ENCODE results near the gene ZNF785. TPM values are rescaled to one million over a fixed set of nuclear protein-coding genes. Genes with fewer than 3 reads are reported as not detected.

The ZNF785 gene
- total and polyA plus RNA-seq, 7 donors, result 1.3 to 5.4 (median 3.4) TPM

GRCh38 chr16:30555315-30556124 lies 30.0 kb downstream of the ZNF785 start:
- Histone ChIP-seq H3K36me3 (ENCODE audit: insufficient read depth in 1 of 2, low read depth in 1 of 2) (peaks cover 0 to 30% of the 10 kb centered on the region in 2 donors), H3K4me3 (no peak overlapping the region), H3K27ac (peak overlapping the region; percentile 97), H3K4me1 (peaks cover 31% of the 10 kb centered on the region), H3K27me3 (ENCODE audit: insufficient read depth in 3 of 3, low read length in 2 of 3) (no peaks in the 10 kb centered on the region), H3K9me3 (no peaks in the 10 kb centered on the region)
- ATAC-seq, result no peak
- WGBS, 3 donors, result 92% methylated on average over 67 to 69 of the region's 69 CpGs
- TF ChIP-seq CTCF (IDR thresholded peaks at IDR 0.05), result no peak
- DNase-seq, result peak in 1 of 2 donors; percentile 49
- intact Hi-C loops (cut with DNase I), result no loop called here

GRCh38 chr16:30554557-30555314 lies 30.8 kb downstream of the ZNF785 start:
- Histone ChIP-seq H3K27me3 (ENCODE audit: insufficient read depth in 3 of 3, low read length in 2 of 3) (no peaks in the 10 kb centered on the region), H3K36me3 (ENCODE audit: insufficient read depth in 1 of 2, low read depth in 1 of 2) (peaks cover 0 to 30% of the 10 kb centered on the region in 2 donors), H3K4me3 (no peak overlapping the region), H3K27ac (peak overlapping the region; percentile 97), H3K4me1 (peaks cover 31% of the 10 kb centered on the region), H3K9me3 (no peaks in the 10 kb centered on the region)
- DNase-seq, result no peak
- intact Hi-C loops (cut with DNase I), result no loop called here
- no peak for ATAC-seq
- TF ChIP-seq CTCF (IDR thresholded peaks at IDR 0.05), result no peak
- WGBS, 3 donors, result 94 to 95% (median 94%) methylated on average over 16 to 18 of the region's 18 CpGs

- intact Hi-C loops (cut with DNase I), result no loop called here
These were observed 32.1 kb downstream of the ZNF785 start for GRCh38 chr16:30553393-30553899.

GRCh38 chr16:30552956-30553355 lies 32.5 kb downstream of the ZNF785 start:
- no peak for ATAC-seq
- H3K27ac ChIP-seq, result peak overlapping the region; percentile 41

More at GRCh38 chr16:30553393-30553899, 32.1 kb downstream of the ZNF785 start:
- ATAC-seq, result no peak
- no peak for DNase-seq
- Histone ChIP-seq H3K36me3 (ENCODE audit: insufficient read depth in 1 of 2, low read depth in 1 of 2) (peaks cover 0 to 30% of the 10 kb centered on the region in 2 donors), H3K27ac (peak overlapping the region; percentile 41), H3K4me1 (peaks cover 36% of the 10 kb centered on the region), H3K4me3 (no peak overlapping the region), H3K27me3 (ENCODE audit: insufficient read depth in 3 of 3, low read length in 2 of 3) (no peaks in the 10 kb centered on the region), H3K9me3 (no peaks in the 10 kb centered on the region)
- no peak for TF ChIP-seq CTCF (IDR thresholded peaks at IDR 0.05)
- WGBS, 3 donors, result 85 to 91% (median 91%) methylated on average over 2 of the region's 2 CpGs

More at GRCh38 chr16:30552956-30553355, 32.5 kb downstream of the ZNF785 start:
- H3K9me3 ChIP-seq, result no peaks in the 10 kb centered on the region
- intact Hi-C loops (cut with DNase I), result no loop called here
- TF ChIP-seq CTCF (IDR thresholded peaks at IDR 0.05), result no peak
- no peak for DNase-seq
- peaks cover 36% of the 10 kb centered on the region for H3K4me1 ChIP-seq
- peaks cover 0 to 30% of the 10 kb centered on the region in 2 donors for H3K36me3 ChIP-seq (ENCODE audit: insufficient read depth in 1 of 2, low read depth in 1 of 2)
- 79 to 90% (median 84%) methylated on average over 4 of the region's 4 CpGs for WGBS, 3 donors
- no peaks in the 10 kb centered on the region for H3K27me3 ChIP-seq (ENCODE audit: insufficient read depth in 3 of 3, low read length in 2 of 3)
- H3K4me3 ChIP-seq, result no peak overlapping the region

Measured in psoas muscle (tissue), 8 donors.